Activated CD4-positive, CD25-positive, alpha-beta regulatory T cell treated with anti-CD3 and anti-CD28 coated beads, Interleukin-2, amount 50 U/mL, for 72 hours (primary cell): ENCODE measurements around the gene NUAK1.
"Not testable (repeated sequence)": the region's sequence is repeated elsewhere in the genome, so short reads cannot be mapped to it uniquely, and the experiment has no call there.

Experiments
- DNase-seq: peaks from one replicate; pipeline ENCODE4 v3.0.0; 2021

The NUAK1 gene

GRCh38 chr12:106146987-106147386 lies 8.2 kb upstream of the NUAK1 start:
- DNase-seq = no peak

DNA sequence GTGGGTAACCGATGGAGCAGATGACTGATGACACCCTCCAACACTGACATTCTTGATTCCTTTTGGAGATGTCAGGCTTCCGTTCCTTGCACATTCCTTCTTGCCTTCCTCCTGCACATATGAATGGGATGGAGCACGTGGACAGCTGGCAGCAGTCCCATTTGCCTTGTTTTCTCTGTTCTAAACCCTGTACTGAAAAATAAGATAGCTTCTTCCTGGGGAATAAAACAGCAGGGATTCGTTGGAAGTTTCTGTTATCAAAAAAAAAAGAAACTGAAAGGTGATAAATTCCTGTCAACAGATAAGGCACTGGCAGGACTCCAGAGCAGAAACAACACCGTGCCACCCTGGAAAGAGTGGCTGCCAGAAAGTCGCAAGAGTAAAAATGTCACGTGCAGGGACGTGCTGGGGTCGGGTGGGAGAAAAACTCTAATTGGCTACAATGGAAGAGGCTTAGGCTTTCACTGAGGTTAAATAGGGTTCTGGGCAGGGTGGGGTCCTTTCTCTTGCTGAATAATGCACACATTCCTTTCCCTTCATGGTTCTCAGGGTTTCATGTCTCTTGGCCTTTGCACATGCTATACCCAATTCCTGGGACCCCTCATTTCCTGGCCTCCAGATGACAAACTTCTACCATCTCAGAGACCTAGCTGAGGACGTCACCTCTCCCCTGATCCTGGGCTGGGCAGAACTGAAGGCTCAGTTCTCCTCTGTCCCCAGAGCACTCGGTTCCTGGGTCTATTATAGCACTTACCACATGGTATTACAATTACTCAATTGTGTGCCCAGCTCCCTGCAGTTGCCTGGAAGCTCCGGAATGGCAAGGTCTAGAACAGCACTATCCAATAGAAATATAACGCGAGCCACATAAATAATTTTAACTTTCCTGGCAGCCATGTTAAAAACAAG lies 7.0 kb upstream of the NUAK1 start:
- no peak for DNase-seq

- no peak for DNase-seq
These were observed 6.1 kb upstream of the NUAK1 start for GRCh38 chr12:106144847-106145246.

DNA sequence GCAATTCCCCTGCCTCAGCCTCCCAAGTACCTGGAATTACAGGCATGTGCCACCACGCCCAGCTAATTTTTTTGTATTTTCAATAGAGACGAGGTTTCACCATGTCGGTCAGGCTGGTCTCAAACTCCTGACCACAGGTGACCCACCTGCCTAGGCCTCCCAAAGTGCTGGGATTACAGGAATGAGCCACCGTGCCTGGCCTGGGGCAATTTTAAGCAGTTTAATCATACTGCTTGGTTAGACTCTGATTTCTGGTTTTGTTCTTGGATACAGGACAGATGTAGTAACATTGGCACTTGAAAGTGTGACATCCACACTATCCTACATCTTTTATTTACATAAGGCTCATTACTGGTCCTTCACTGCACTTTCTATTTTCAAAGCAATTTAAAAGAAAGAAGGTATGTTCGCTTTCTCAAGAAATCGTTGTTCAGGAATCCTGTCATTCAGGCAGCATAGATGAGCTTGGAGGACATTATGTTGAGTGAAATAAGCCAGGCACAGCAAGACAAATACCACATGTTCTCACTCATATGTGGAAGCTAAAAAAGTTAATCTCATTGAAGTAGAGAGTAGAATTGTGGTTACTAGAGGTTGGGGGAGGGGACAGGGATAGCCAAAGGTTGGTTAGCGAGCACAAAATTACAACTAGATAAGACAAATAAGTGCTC lies 4.0 kb upstream of the NUAK1 start:
- no peak for DNase-seq

DNA sequence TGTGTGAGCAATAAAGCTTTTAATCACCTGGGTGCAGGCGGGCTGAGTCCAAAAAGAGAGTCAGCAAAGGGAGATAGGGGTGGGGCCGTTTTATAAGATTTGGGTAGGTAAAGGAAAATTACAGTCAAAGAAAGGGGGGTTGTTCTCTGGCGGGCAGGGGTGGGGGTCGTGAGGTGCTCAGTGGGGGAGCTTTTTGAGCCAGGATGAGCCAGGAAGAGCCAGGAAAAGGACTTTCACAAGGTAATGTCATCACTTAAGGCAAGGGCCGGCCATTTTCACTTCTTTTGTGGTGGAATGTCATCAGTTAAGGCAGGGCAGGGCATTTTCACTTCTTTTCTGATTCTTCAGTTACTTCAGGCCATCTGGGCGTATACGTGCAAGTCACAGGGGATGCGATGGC lies 3.2 kb upstream of the NUAK1 start:
- DNase-seq = not testable (repeated sequence)

DNA sequence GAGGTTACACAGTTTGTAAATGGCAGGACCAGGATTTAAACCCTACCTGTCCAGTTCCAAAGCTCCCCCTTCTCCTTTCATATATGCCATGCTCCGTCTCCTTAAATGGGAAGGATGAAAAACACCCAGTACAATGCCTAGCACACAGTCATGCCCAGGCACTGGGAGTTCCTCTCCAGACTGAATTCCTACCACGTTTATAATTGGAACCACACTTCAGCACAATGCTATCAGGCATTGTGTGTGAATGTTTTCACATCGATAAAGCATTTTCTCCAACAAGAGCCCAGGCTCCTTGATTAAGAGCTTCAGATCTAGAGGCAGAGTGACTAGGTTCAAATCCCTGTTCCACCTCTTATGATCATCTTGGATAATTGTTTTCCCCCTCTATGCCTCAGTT lies 2.7 kb upstream of the NUAK1 start:
- no peak for DNase-seq

DNA sequence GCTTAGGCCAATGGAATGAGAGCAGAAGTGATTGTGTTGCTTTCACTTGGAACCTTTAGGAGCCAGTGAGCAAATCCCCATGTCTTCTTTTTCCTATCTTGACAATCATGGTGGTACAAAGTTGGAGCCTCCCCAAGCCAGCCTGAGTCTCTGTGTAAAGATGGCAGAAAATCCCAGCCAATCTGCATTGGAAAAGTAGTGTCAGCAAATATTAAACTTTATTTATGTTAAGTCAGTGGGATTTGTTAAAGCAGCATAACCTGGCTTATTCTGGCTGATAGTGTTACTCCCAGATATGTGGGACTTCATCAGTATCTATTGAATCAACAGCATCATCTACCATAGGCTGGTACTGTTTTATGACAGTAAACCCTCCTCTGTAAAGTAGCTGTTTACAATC lies 2.2 kb upstream of the NUAK1 start:
- no peak for DNase-seq

DNA sequence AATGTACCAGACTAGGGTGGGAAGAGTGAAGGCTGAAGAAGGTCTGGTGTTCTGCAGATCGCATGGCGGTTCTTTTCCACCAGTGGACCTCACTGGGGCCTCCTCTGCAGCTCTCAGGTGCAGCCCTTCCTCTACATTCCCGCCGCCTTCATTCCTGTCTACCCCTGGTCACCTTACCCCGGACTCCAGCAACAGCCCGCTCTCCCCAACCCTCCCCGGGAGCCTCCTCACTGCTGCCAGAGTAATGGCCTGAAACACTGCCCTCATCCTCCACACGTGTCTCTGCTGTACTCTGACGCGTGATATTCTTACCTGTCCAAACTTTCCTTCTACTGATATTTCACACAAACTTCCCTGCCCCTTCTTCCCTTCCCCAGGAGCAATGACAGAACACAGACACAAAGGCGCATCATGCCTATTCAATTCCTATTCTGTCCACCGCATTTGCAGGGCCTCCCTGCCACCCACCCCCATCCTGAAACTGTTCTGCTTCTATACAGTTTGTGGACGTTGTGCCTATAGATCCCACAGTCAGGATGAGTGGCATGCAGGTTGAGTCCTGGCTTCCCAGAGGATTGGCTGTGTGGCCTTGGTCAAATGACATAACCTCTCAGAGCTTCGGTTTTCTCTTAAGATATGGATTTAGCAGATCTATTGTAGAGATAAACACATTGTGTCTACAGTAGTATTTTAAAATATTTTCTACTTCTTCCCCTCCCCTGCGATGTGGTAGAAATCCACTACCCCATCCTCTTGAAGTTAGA lies 1.7 kb upstream of the NUAK1 start:
- no peak for DNase-seq

GRCh38 chr12:106139422-106140171 lies 843 bp upstream of the NUAK1 start:
- DNase-seq = no peak

DNA sequence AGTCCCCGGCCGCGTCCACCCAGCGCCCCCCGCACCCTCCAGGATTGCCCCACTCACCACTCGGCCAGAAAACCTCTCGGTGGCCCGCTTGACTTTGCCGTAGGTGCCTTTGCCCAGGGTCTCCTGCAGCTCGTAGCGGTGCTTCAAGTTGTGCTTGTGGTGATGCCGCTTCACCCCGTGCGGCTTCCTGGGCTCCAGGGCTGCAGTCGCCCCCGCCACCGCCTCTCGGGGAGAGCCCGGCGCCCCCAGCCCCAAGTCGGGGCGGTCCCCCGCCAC lies 459 bp downstream of the NUAK1 start:
- DNase-seq = no peak

DNA sequence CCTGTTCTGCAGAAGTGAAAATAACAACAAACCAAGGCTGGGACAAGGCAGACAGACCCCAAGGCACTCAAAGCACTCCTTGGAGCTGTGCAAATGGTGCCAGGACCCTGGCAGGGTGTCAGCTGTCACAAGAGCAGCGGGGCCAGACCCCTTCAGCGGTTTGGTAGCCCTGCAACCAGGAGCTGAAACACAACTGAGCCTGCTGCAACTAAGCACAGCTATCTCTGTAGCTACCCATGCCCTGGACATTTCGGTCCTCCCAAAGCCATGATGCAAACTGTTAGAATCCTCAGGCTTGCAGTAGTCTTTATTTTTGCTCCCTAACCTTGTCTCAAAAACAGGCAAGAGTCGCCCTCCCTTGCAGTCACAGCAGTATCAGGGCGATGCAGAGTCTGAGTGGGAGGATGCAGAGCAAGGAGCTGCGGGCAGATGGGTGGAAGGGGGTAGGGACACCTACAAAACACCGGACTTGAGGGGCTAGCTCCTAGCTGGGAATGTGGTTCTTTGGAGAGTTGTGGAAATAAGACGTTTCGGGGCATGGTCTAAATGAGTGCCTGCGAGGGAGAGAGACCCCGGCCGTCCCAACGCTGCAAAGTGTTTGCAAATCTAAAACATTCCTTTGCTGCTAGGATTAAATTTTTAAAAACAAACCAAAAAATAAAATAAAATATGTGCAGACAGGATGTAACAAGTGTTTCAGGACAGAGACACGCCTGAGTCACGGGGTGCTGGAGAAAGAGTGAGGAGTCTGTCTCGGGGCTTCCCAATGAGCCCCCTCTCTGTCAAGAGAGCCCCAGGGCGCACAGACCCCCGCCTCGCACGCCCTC lies 1.0 kb downstream of the NUAK1 start:
- DNase-seq = no peak

- peak; percentile 81 for DNase-seq
These were observed 2.5 kb downstream of the NUAK1 start for GRCh38 chr12:106136263-106136662.

- DNase-seq = no peak
These were observed 3.0 kb downstream of the NUAK1 start for GRCh38 chr12:106135781-106136180.

GRCh38 chr12:106135075-106135474 lies 3.7 kb downstream of the NUAK1 start:
- no peak for DNase-seq

DNA sequence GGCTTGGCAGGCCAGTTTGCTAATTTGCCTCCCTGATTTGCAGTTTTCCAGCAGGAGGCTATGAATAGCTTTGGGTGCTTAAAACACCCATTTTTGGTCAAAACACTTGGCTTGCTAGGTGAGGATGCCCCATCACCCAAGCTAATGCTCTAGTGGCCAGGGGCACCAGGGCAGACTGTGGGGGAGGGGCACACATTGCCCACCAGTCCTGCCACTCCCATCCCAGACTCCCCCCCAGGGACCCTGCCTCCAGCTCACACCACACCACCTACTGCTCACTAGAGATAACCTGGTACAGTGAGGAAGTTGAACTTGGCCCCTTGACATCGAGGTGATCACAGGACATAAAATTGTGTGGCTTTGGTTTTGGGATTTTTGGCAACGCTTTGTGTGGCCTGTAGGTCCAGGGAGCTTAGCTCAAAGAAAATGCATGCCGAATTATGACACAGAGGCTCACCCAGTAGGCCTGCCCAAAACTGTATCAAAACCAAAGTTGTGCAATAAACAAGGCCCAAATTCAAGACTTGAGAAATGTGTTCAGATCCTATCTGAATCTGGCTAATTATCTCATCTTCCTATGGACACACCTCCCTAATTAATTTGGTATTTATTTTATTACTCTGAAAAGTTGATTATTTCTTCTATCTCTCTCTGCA lies 4.3 kb downstream of the NUAK1 start:
- no peak for DNase-seq

GRCh38 chr12:106133136-106134087 lies 5.3 kb downstream of the NUAK1 start:
- no peak for DNase-seq

DNA sequence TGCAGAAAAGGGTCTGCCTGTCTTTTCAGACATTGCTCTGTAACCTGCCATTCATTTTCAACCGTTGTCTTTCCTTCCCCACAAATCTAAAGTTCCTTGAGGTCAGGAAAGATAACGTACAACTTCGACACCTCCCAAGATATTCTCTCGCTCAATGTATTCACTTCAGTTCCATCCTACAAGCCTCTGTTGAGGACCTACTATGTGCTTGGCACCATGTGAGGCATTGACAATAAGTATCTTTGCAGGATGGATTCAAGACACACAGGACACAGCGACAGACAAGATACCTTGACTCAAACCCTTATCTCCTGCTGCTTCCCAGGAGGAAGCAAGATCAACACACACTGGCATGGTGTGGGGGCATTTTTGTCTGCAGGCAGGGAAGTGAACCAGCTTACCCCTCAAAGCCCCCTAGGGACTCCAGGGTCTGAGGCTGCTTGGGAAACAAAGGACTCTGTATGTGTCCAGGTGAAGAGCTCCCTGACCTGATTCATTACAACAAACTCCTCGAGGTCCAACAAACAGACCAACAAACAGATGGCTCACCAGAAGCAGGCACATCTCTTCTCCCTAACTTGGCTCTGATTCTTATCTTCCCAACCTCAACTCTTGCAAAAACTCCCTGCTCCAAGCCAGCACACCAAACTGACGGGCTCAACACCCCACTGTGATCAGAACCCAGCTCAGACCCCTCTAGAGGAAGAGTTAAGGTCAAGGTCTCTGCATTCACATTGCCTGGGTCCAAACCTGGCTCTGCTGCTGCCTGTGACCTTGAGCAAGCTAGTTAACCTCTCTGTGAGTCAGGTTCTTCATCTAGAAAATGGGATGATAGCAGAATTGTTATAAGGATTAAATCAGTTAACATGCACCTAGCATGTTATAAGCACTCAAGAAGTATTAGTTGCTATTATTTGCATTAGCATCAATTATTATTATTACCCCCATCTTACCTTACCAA lies 6.3 kb downstream of the NUAK1 start:
- DNase-seq = no peak

DNA sequence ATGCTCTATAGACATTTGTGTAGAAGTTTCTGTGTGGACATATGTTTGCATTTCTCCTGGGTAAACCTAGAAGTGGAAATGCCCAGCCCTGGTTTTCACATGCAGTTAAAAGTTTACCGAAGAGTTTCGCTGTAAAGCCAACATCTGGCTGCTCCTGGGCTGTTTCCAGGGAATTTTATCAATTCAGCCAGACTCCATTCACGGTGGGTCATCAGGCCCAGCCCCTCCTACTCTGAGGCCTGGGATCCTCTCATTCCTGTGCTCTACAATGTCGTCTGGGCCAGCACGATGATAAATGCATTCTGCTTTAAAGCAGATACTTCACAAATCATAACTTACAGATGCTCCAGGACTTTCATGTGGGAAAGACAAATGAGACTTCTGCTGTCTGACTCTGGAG lies 7.1 kb downstream of the NUAK1 start:
- no peak for DNase-seq

- DNase-seq = no peak
These were observed 8.2 kb downstream of the NUAK1 start for GRCh38 chr12:106130474-106131113.
